HUES6 (cell line): ENCODE data around the gene LHFPL5.

Experiments used
- H3K27ac ChIP-seq: 2 replicates; pipeline ENCODE4 v1.7.0; 2013; ENCODE audit warnings: low read depth, mild to moderate bottlenecking, low read length, inconsistent platforms
- H3K27me3 ChIP-seq: 2 replicates; pipeline ENCODE4 v1.6.1; 2013; ENCODE audit warnings: low read length; ENCODE audit not compliant: control insufficient read depth, insufficient read depth
- H3K36me3 ChIP-seq: 2 replicates; pipeline ENCODE4 v1.6.1; 2013; ENCODE audit warnings: low read length; ENCODE audit not compliant: control insufficient read depth, insufficient read depth
- H3K4me1 ChIP-seq: 2 replicates; pipeline ENCODE4 v1.6.1; 2013; ENCODE audit warnings: low read length; ENCODE audit not compliant: control insufficient read depth, insufficient read depth
- H3K4me3 ChIP-seq: 2 replicates; pipeline ENCODE4 v1.5.1; 2013; ENCODE audit warnings: low read depth, low read length
- H3K9ac ChIP-seq: one replicate; pipeline ENCODE4 v1.6.1; 2013; ENCODE audit warnings: mild to moderate bottlenecking, low read length
- H3K9me3 ChIP-seq: 2 replicates; pipeline ENCODE4 v1.6.1; 2013; ENCODE audit warnings: low read depth, low read length; ENCODE audit not compliant: control insufficient read depth, insufficient read depth

The LHFPL5 gene

GRCh38 chr6:35778437-35778836 is 26.7 kb upstream of the LHFPL5 start:
- H3K27me3 ChIP-seq, result peaks cover 2% of the 10 kb centered on the region; the same call in 1 of the 2 replicates
- H3K27ac ChIP-seq, result no peak overlapping the region
- no peak overlapping the region for H3K4me3 ChIP-seq
- no peaks in the 10 kb centered on the region for H3K9me3 ChIP-seq
- H3K36me3 ChIP-seq, result no peaks in the 10 kb centered on the region
- H3K9ac ChIP-seq, result no peak overlapping the region
- peaks cover 2% of the 10 kb centered on the region; the same call in 1 of the 2 replicates for H3K4me1 ChIP-seq

- Histone ChIP-seq H3K9me3 (no peaks in the 10 kb centered on the region), H3K27me3 (peaks cover 2% of the 10 kb centered on the region; the same call in 1 of the 2 replicates), H3K4me3 (no peak within 1 kb of the TSS), H3K27ac (no peak within 1 kb of the TSS), H3K4me1 (peaks cover 2% of the 10 kb centered on the region; the same call in 1 of the 2 replicates), H3K36me3 (no peaks in the 10 kb centered on the region), H3K9ac (no peak within 1 kb of the TSS)
These were observed 24.4 kb upstream of the LHFPL5 start, which contains the start of gene CLPSL1 for GRCh38 chr6:35780719-35781118. Gene CLPSL1 (plus strand): TSS chr6:35781019. CDS start chr6:35781111, 92 bp downstream.

GRCh38 chr6:35781290-35781689 is 23.9 kb upstream of the LHFPL5 start:
- no peaks in the 10 kb centered on the region for H3K9me3 ChIP-seq
- H3K27me3 ChIP-seq, result peaks cover 4% of the 10 kb centered on the region; the same call in 1 of the 2 replicates
- peaks cover 2% of the 10 kb centered on the region; the same call in 1 of the 2 replicates for H3K4me1 ChIP-seq
- H3K36me3 ChIP-seq, result no peaks in the 10 kb centered on the region
- no peak overlapping the region for H3K4me3 ChIP-seq
- H3K9ac ChIP-seq, result no peak overlapping the region
- H3K27ac ChIP-seq, result no peak overlapping the region

GRCh38 chr6:35782424-35782823 is 22.7 kb upstream of the LHFPL5 start:
- Histone ChIP-seq H3K27me3 (peaks cover 14% of the 10 kb centered on the region), H3K4me1 (peaks cover 10% of the 10 kb centered on the region), H3K27ac (no peak overlapping the region), H3K4me3 (no peak overlapping the region), H3K9me3 (no peaks in the 10 kb centered on the region), H3K36me3 (no peaks in the 10 kb centered on the region), H3K9ac (no peak overlapping the region)

GRCh38 chr6:35784200-35784599 is 21.0 kb upstream of the LHFPL5 start:
- H3K27me3 ChIP-seq, result peaks cover 24% of the 10 kb centered on the region
- peaks cover 10% of the 10 kb centered on the region for H3K4me1 ChIP-seq
- H3K9ac ChIP-seq, result no peak overlapping the region
- H3K36me3 ChIP-seq, result no peaks in the 10 kb centered on the region
- H3K27ac ChIP-seq, result no peak overlapping the region
- H3K4me3 ChIP-seq, result no peak overlapping the region
- H3K9me3 ChIP-seq, result no peaks in the 10 kb centered on the region

GRCh38 chr6:35786272-35786671 is 18.9 kb upstream of the LHFPL5 start:
- peaks cover 24% of the 10 kb centered on the region for H3K27me3 ChIP-seq
- H3K36me3 ChIP-seq, result no peaks in the 10 kb centered on the region
- H3K27ac ChIP-seq, result no peak overlapping the region
- H3K9ac ChIP-seq, result no peak overlapping the region
- peaks cover 10% of the 10 kb centered on the region for H3K4me1 ChIP-seq
- no peaks in the 10 kb centered on the region for H3K9me3 ChIP-seq
- no peak overlapping the region for H3K4me3 ChIP-seq

- H3K27ac ChIP-seq, result no peak overlapping the region
- peaks cover 24% of the 10 kb centered on the region for H3K27me3 ChIP-seq
- no peaks in the 10 kb centered on the region for H3K36me3 ChIP-seq
- H3K9ac ChIP-seq, result no peak overlapping the region
- peaks cover 10% of the 10 kb centered on the region for H3K4me1 ChIP-seq
- no peaks in the 10 kb centered on the region for H3K9me3 ChIP-seq
- H3K4me3 ChIP-seq, result peak overlapping the region; percentile 27; the same call in 1 of the 2 replicates
These were observed 18.3 kb upstream of the LHFPL5 start for GRCh38 chr6:35786810-35787209.

GRCh38 chr6:35787266-35788218 is 17.6 kb upstream of the LHFPL5 start:
- Histone ChIP-seq H3K9me3 (no peaks in the 10 kb centered on the region), H3K9ac (no peak overlapping the region), H3K36me3 (no peaks in the 10 kb centered on the region), H3K27me3 (peaks cover 24% of the 10 kb centered on the region), H3K4me3 (peak overlapping the region; percentile 27; the same call in 1 of the 2 replicates), H3K27ac (no peak overlapping the region), H3K4me1 (peaks cover 10% of the 10 kb centered on the region)

GRCh38 chr6:35788423-35788982 is 16.6 kb upstream of the LHFPL5 start:
- no peaks in the 10 kb centered on the region for H3K9me3 ChIP-seq
- H3K4me3 ChIP-seq, result no peak overlapping the region
- no peaks in the 10 kb centered on the region for H3K36me3 ChIP-seq
- no peak overlapping the region for H3K9ac ChIP-seq
- no peak overlapping the region for H3K27ac ChIP-seq
- H3K27me3 ChIP-seq, result peaks cover 24% of the 10 kb centered on the region
- H3K4me1 ChIP-seq, result peaks cover 10% of the 10 kb centered on the region

- Histone ChIP-seq H3K27me3 (peaks cover 24% of the 10 kb centered on the region), H3K9ac (no peak overlapping the region), H3K4me3 (no peak overlapping the region), H3K36me3 (no peaks in the 10 kb centered on the region), H3K27ac (no peak overlapping the region), H3K9me3 (no peaks in the 10 kb centered on the region), H3K4me1 (peaks cover 10% of the 10 kb centered on the region)
These were observed 14.5 kb upstream of the LHFPL5 start for GRCh38 chr6:35790683-35791082.
